Superior temporal gyrus (tissue), 1 donor: ENCODE data around the gene CPNE1.
A peak's percentile ranks its signal among the peaks of the same experiment; 100 is the strongest.

Experiments
- DNase-seq: peaks from one replicate; pipeline ENCODE4 v3.0.0-alpha.2; 2016; ENCODE audit errors: extremely low spot score

Gene CPNE1

GRCh38 chr20:35620818-35621559 is 43.7 kb downstream of the CPNE1 start:
- DNase-seq, result no peak

GRCh38 chr20:35619196-35620095 is 45.3 kb downstream of the CPNE1 start:
- DNase-seq, result peak; percentile 25

- no peak for DNase-seq
Observed at GRCh38 chr20:35618263-35619131, 46.2 kb downstream of the CPNE1 start.

GRCh38 chr20:35617397-35618262 is 47.1 kb downstream of the CPNE1 start:
- DNase-seq, result no peak

- DNase-seq, result peak; percentile 90
Observed at GRCh38 chr20:35616465-35617396, 48.0 kb downstream of the CPNE1 start.

GRCh38 chr20:35615667-35616464 is 48.8 kb downstream of the CPNE1 start, which contains the start of gene SPAG4:
Gene SPAG4 (plus strand): TSS chr20:35615829. CDS start chr20:35616004, 175 bp downstream.
- DNase-seq, result no peak

GRCh38 chr20:35611482-35611881 is 53.2 kb downstream of the CPNE1 start:
- no peak for DNase-seq

GRCh38 chr20:35610833-35611427 is 53.8 kb downstream of the CPNE1 start:
- no peak for DNase-seq

- no peak for DNase-seq
Observed at GRCh38 chr20:35607003-35607735, 57.5 kb downstream of the CPNE1 start.

GRCh38 chr20:35606127-35606526 is 58.6 kb downstream of the CPNE1 start:
- DNase-seq, result no peak

GRCh38 chr20:35604449-35604747 is 60.3 kb downstream of the CPNE1 start:
- DNase-seq, result no peak

GRCh38 chr20:35603695-35604448 is 60.8 kb downstream of the CPNE1 start:
- no peak for DNase-seq

- no peak for DNase-seq
Observed at GRCh38 chr20:35602851-35603495, 61.7 kb downstream of the CPNE1 start.

GRCh38 chr20:35601990-35602389 is 62.7 kb downstream of the CPNE1 start:
- no peak for DNase-seq

- DNase-seq, result peak; percentile 57
Observed at GRCh38 chr20:35600993-35601973, 63.4 kb downstream of the CPNE1 start.
